Mesothelial cell of epicardium (in vitro differentiated cells): ENCODE results near the gene SAMD10. TPM values are rescaled to one million over a fixed set of nuclear protein-coding genes. Genes with fewer than 3 reads are reported as not detected.

Experiments
- DNase-seq, 2 experiments: peaks; one replicate each; pipeline ENCODE4 v3.0.0; 2021; ENCODE audit warnings: low spot score in 2 of 2; ENCODE audit not compliant: unreplicated experiment in 2 of 2
- H3K27ac Mint-ChIP-seq: 2 replicates; pipeline ENCODE4 v1.8.0; 2021; ENCODE audit warnings: mixed read lengths
- H3K27me3 Mint-ChIP-seq: 2 replicates; pipeline ENCODE4 v1.8.0; 2021; ENCODE audit warnings: low read depth, mixed read lengths
- H3K36me3 Mint-ChIP-seq: 2 replicates; pipeline ENCODE4 v1.8.0; 2021; ENCODE audit warnings: mixed read lengths
- H3K4me1 Mint-ChIP-seq: 2 replicates; pipeline ENCODE4 v1.8.0; 2021; ENCODE audit warnings: mixed read lengths
- H3K4me3 Mint-ChIP-seq: 2 replicates; pipeline ENCODE4 v1.8.0; 2021; ENCODE audit warnings: mild to moderate bottlenecking, moderate library complexity, mixed read lengths
- H3K9me3 Mint-ChIP-seq: 2 replicates; pipeline ENCODE4 v1.8.0; 2021; ENCODE audit warnings: mixed read lengths
- total RNA-seq: library from RNA; stranded (reverse); gene quantifications from 3 replicates; pipeline ENCODE4 v1.2.1, GENCODE V29; 2021
- TF ChIP-seq, protein P1 (sequence below): fragments of 200-600 bp; sonication (generic); IDR thresholded peaks from one replicate; pipeline ENCODE4 v1.5.0; 2021; ENCODE audit warnings: antibody characterized with exemption; ENCODE audit not compliant: unreplicated experiment

The SAMD10 gene
- total RNA-seq, 1 donor from 2014 or later: 11.7 TPM

DNA sequence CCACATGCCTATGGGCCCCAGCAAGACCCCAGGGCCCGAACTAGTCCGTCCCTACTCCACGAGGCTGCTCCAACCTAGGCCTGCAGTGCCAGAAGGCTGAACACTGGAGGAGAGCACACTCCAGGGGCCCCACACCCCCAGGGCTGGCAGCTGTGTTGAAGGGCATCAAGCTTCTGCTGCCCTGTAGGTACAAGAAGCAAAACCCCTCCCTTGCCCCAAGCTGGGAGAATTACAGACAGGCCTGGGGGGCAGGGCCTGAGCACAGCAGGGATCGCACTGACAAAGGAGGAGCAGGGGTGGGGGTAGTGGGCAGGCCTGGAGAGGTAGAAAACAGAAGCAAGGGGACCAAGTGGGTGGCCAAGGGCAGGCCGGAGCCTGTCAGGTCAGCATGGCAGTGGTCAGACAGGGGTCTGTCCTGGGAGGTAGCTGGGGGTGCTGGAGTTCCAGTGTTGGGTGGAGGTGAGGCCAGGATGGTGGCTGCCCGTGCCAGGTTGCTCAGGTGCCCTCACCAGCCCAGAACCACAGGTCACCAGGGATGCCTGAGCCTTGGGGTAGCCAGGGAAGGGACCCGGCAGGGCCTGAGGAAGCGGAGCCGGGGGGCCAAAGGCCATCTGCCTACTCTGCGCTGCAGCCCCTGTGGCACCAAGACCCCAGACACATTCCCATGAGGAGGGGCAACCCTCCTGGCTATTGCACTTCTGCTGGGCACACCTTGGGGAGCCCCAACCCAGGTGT lies 20.3 kb downstream of the SAMD10 start:
- Mint-ChIP-seq H3K9me3 (no peaks in the 10 kb centered on the region), H3K4me1 (peaks cover 14% of the 10 kb centered on the region), H3K27ac (no peak overlapping the region), H3K27me3 (no peaks in the 10 kb centered on the region), H3K36me3 (peaks cover 15% of the 10 kb centered on the region), H3K4me3 (no peak overlapping the region)
- TF ChIP-seq, protein P1, sequence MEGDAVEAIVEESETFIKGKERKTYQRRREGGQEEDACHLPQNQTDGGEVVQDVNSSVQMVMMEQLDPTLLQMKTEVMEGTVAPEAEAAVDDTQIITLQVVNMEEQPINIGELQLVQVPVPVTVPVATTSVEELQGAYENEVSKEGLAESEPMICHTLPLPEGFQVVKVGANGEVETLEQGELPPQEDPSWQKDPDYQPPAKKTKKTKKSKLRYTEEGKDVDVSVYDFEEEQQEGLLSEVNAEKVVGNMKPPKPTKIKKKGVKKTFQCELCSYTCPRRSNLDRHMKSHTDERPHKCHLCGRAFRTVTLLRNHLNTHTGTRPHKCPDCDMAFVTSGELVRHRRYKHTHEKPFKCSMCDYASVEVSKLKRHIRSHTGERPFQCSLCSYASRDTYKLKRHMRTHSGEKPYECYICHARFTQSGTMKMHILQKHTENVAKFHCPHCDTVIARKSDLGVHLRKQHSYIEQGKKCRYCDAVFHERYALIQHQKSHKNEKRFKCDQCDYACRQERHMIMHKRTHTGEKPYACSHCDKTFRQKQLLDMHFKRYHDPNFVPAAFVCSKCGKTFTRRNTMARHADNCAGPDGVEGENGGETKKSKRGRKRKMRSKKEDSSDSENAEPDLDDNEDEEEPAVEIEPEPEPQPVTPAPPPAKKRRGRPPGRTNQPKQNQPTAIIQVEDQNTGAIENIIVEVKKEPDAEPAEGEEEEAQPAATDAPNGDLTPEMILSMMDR: no peak
- DNase-seq: no peak

DNA sequence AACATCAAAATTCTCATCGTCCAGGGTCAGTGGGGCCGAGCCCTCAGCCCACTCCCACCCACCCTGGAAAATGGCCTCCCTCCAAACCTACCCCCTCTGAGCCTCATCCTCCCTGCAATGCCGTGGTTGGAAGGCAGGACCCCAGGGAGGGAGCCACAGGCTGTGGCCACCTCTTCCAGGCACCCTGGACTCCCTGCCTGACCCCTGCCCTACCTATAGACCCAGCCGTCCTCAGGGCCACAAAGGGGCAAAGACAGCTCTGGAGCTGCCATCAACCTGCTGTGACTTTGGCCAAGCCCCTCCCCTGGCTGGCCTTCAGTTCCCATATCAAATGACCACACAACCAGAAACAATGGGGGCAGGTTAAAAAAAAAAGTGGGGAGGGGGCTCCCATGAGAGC lies 21.0 kb downstream of the SAMD10 start:
- TF ChIP-seq, protein P1: no peak
- H3K4me3 Mint-ChIP-seq: no peak overlapping the region
- H3K4me1 Mint-ChIP-seq: peaks cover 21% of the 10 kb centered on the region
- H3K9me3 Mint-ChIP-seq: no peaks in the 10 kb centered on the region
- no peak for DNase-seq
- no peak overlapping the region for H3K27ac Mint-ChIP-seq
- no peaks in the 10 kb centered on the region for H3K27me3 Mint-ChIP-seq
- H3K36me3 Mint-ChIP-seq: peaks cover 12% of the 10 kb centered on the region

DNA sequence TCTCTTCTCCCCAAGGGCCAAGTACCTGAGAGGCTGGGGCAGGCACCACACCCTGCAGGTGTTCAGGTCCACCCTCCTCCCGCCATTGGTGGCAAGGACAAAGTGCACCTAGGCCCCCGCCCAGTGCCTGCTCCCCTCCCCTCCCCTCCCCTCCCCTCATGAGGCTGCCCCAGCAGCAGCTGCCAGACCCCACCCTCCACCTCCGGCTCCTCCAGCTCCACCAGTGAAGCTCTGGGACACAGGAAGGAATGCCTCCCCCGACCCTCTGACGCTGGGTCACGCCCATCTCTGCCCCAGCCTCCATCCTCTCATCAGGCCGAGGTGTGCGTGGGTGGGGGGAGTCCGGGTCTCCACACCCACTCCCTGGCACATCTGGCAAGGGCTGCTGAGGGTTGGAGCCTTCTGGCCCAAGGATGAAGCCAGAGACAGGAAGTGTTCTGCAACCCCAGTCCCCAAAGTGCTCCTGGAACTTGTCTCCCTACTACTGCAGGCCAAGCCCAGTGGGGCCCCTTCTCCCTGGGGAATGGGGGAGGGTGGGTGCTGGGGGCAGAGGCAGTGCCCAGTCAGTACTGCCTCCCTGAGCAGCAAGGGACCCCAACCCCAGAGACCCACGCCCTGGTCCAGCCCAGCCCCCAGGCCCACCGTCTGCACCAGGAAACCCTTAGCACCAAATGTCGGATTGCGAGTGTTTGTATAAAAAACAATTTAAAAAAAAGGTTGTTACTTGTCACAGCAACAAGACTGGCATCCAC lies 21.6 kb downstream of the SAMD10 start:
- peak overlapping the region; percentile 75 for H3K4me3 Mint-ChIP-seq
- DNase-seq: no peak
- H3K4me1 Mint-ChIP-seq: peaks cover 21% of the 10 kb centered on the region
- H3K27me3 Mint-ChIP-seq: no peaks in the 10 kb centered on the region
- peak overlapping the region; percentile 67 for H3K27ac Mint-ChIP-seq
- no peaks in the 10 kb centered on the region for H3K9me3 Mint-ChIP-seq
- H3K36me3 Mint-ChIP-seq: peaks cover 11% of the 10 kb centered on the region
- TF ChIP-seq, protein P1: no peak

DNA sequence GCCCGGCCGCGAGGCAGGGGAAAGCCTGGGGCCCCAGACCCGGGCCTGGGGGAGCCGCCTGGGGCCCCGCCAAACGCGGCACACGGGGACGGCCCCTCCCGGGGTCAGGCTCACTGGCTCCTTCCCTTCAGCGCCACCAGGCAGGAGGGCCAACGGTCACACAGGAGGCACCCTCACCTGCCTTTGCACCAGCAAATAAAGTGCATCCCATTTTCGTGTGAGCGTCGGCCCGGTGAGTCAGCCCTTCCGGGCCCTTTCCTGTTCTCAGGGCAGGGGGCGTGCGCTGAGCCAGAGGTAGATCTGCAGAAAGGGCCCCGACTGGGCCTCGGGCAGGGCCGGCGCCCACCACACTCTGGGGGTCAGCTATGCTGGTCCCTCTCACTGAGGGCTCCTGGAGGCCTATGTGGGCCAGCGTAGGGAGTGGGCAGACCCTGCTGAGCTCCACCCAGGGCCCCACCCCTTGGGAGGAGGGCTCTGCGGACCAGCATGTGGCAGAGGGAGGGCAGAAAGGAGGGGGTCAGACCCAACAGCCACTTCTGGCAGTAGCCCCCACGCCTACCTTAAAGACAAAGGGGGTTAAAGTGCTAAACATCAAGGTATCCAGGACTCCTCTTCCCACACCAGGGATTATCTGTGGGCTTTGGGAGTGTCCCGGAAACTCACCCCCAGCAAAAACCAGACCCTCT lies 22.3 kb downstream of the SAMD10 start:
- Mint-ChIP-seq H3K9me3 (no peaks in the 10 kb centered on the region), H3K36me3 (peaks cover 6% of the 10 kb centered on the region), H3K27me3 (no peaks in the 10 kb centered on the region), H3K27ac (peak overlapping the region; percentile 67), H3K4me1 (peaks cover 21% of the 10 kb centered on the region), H3K4me3 (peak overlapping the region; percentile 75)
- DNase-seq: no peak
- TF ChIP-seq, protein P1: no peak

DNA sequence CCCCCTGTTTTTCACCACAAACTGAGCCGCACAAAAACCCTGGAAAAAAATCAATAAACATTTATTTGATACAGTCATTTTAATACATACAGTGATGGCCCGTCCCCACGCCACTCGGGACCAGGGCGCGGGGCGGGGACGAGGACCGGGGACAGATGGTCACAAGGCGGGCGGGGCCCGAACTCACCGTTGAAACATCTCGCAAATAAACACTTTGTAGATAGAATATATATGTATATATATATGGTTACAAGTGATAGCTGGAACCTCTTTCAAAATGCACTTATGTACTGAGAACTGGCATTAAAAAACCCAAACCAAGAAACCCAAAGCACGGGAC lies 22.8 kb downstream of the SAMD10 start:
- peaks cover 4% of the 10 kb centered on the region for H3K36me3 Mint-ChIP-seq
- TF ChIP-seq, protein P1: no peak
- no peak for DNase-seq

More for the DNA sequence above, 22.8 kb downstream of the SAMD10 start:
- Mint-ChIP-seq H3K4me3 (peak overlapping the region; percentile 75), H3K27me3 (no peaks in the 10 kb centered on the region), H3K27ac (peak overlapping the region; percentile 75), H3K4me1 (peaks cover 21% of the 10 kb centered on the region), H3K9me3 (no peaks in the 10 kb centered on the region)
